OCI-LY7 (cell line): ENCODE measurements around the gene SGF29.

Experiments used
- CTCF ChIP-seq: fragments of 200-600 bp; sonication (generic); conservative IDR thresholded peaks from 2 replicates; pipeline ENCODE4 v1.5.1; 2014; ENCODE audit warnings: mild to moderate bottlenecking, antibody characterized with exemption, low read length, moderate library complexity, mixed read lengths
- EZH2phosphoT487 ChIP-seq: fragments of 200-600 bp; sonication (generic); IDR thresholded peaks from 2 replicates; pipeline ENCODE4 v1.6.1; 2018; ENCODE audit warnings: low read depth, borderline replicate concordance, mild to moderate bottlenecking, mixed run types, antibody characterized with exemption, low read length, moderate library complexity, mixed read lengths

- TF ChIP-seq CTCF (no peak), EZH2phosphoT487 (no peak)
These were observed 62.9 kb downstream of the SGF29 start for GRCh38 chr16:28616636-28617035.
